Measurements from ENCODE around the gene GRK6.

The GRK6 gene

GRCh38 chr5:177490311-177490991 is 64.0 kb downstream of the GRK6 start:
- DNase-seq, result no peak

DNA sequence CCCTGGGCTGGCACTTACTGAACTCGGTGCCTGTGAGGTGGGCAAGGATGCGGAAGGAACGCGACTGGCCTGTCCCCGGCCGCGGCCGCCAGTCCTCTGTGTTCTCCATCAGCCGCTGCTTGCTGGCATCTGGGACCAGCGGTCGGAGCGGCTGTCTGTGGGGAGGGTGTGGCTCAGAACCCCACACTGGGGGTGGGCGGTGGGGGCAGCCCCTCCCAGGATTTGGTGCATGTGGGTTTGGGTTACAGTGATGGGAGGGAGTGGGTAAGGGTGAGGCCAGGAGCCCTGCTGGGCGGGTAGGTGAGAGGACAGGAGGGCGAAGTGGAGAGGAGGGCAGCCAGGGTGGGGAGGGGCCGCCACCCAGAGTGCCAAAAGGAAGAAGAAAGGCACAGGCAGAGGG is 64.5 kb downstream of the GRK6 start:
- no peak for DNase-seq

DNA sequence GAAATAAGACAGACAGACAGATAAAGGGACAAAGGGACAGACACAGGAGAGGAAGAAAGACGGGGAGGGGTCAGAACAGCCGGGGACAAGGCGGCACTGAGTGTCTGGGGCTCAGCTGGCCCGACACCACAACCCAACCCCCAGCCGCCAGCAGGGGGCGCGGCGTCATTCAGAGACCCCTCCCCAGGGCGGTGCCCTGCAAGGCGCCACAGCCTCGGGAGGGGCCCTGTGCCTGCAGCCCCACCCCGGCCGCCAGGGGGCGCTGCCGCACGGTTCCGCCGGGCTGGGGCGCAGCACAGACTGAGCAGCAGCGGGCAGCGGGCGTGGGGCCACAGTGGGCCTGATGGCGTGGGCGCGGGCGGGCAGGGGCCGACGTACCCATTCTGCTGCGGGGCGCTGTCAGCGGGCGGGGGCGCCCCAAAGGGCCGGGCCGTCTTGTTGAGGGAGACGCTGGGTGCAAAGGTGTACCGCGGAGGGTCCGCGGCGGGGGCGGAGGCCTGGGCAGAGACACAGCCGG is 65.0 kb downstream of the GRK6 start:
- no peak for DNase-seq

DNA sequence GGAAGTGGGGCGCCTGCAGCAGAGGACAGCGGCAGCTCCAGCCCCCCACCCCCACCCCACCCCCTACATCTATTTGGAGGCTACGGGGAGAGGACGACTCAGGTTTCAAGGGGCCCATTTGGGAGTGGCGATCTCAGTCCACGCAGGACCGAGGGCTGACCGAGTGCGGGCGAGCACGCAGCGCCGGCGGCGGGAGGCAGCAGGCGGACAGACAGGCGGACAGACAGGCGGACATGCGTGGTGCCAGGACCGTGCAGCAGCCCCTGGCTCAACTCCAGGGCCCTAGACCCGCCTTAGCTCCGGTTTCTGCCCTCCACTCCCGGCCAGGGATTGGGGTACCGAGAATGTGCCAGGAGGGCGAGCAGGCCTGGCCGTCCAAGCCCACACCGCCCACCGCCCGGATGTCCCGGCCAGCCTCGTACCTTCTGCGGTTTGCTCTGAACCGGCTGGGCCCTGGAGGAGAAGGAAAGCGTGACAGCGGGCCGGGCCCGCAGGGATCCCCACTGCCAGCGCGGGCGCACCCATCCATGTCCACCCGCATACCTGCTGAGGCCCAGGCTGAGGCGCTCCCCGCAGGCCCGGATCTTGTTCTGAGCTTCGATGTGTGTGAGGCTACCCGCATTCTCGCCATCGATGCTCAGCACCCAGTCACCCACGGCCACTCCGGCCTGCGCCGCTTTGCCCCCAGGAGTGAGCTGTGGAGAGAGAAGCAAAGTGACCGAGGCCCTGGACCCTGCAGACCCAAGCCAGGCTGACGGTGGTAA is 65.7 kb downstream of the GRK6 start:
- DNase-seq, result no peak
